H9 (cell line): ENCODE data around the gene LYPD6. TPM values are rescaled to one million over a fixed set of nuclear protein-coding genes. Genes with fewer than 3 reads are reported as not detected.

Source experiments
- DNase-seq: peaks from one replicate; pipeline ENCODE4 v3.0.0-alpha.2; 2017
- H2AFZ ChIP-seq: one replicate; pipeline ENCODE4 v1.6.1; 2013; ENCODE audit warnings: mild to moderate bottlenecking, low read length, control low read depth, moderate library complexity
- H2AK5ac ChIP-seq: 2 replicates; pipeline ENCODE4 v1.6.1; 2013; ENCODE audit warnings: low read length, control low read depth, mixed read lengths; ENCODE audit not compliant: insufficient read length
- H2BK120ac ChIP-seq: one replicate; pipeline ENCODE4 v1.6.1; 2013; ENCODE audit warnings: low read depth, mild to moderate bottlenecking, low read length, control low read depth, inconsistent platforms; ENCODE audit not compliant: poor library complexity, severe bottlenecking
- H2BK12ac ChIP-seq: 2 replicates; pipeline ENCODE4 v1.6.1; 2013; ENCODE audit warnings: low read length, control low read depth, mixed read lengths, low read depth; ENCODE audit not compliant: insufficient read length
- H2BK15ac ChIP-seq: 2 replicates; pipeline ENCODE4 v1.6.1; 2013; ENCODE audit warnings: low read depth, low read length, control low read depth
- H2BK20ac ChIP-seq: one replicate; pipeline ENCODE4 v1.6.1; 2013; ENCODE audit warnings: low read depth, mild to moderate bottlenecking, low read length, control low read depth, inconsistent platforms; ENCODE audit not compliant: poor library complexity, severe bottlenecking
- H2BK5ac ChIP-seq: 2 replicates; pipeline ENCODE4 v1.6.1; 2013; ENCODE audit warnings: low read length, control low read depth, mixed read lengths; ENCODE audit not compliant: insufficient read length
- H3K14ac ChIP-seq: 2 replicates; pipeline ENCODE4 v1.6.1; 2013; ENCODE audit warnings: low read length, control low read depth; ENCODE audit not compliant: insufficient read depth
- H3K18ac ChIP-seq: 2 replicates; pipeline ENCODE4 v1.6.1; 2013; ENCODE audit warnings: low read depth, mild to moderate bottlenecking, mixed read lengths, low read length, control low read depth; ENCODE audit not compliant: insufficient read length
- H3K23ac ChIP-seq: 2 replicates; pipeline ENCODE4 v1.6.1; 2013; ENCODE audit warnings: low read length, control low read depth, mixed read lengths, low read depth; ENCODE audit not compliant: insufficient read length
- H3K23me2 ChIP-seq: 2 replicates; pipeline ENCODE4 v1.6.1; 2013; ENCODE audit warnings: low read depth, mild to moderate bottlenecking, mixed read lengths, low read length, control low read depth; ENCODE audit not compliant: insufficient read length, poor library complexity, severe bottlenecking
- H3K27ac ChIP-seq: 2 replicates; pipeline ENCODE4 v1.5.1; 2013; ENCODE audit warnings: low read length, control low read depth, mixed read lengths, low read depth; ENCODE audit not compliant: insufficient read length
- H3K27me3 ChIP-seq: 2 replicates; pipeline ENCODE4 v1.6.1; 2013; ENCODE audit warnings: low read length, control low read depth, inconsistent platforms; ENCODE audit not compliant: insufficient read depth
- H3K4ac ChIP-seq: 2 replicates; pipeline ENCODE4 v1.6.1; 2013; ENCODE audit warnings: low read depth, mild to moderate bottlenecking, control low read depth, inconsistent platforms, low read length, moderate library complexity
- H3K4me1 ChIP-seq: 2 replicates; pipeline ENCODE4 v1.6.1; 2013; ENCODE audit warnings: low read length, control low read depth, inconsistent platforms; ENCODE audit not compliant: insufficient read depth
- H3K4me2 ChIP-seq: 2 replicates; pipeline ENCODE4 v1.6.1; 2013; ENCODE audit warnings: low read length, control low read depth, mixed read lengths; ENCODE audit not compliant: insufficient read length, insufficient read depth
- H3K56ac ChIP-seq: 2 replicates; pipeline ENCODE4 v1.6.1; 2013; ENCODE audit warnings: low read depth, mild to moderate bottlenecking, mixed read lengths, low read length, control low read depth; ENCODE audit not compliant: insufficient read length
- H3K79me1 ChIP-seq: 2 replicates; pipeline ENCODE4 v1.6.1; 2013; ENCODE audit warnings: low read depth, mild to moderate bottlenecking, moderate library complexity, low read length, control low read depth, inconsistent platforms; ENCODE audit not compliant: insufficient read depth, poor library complexity, severe bottlenecking
- H3K79me2 ChIP-seq: 2 replicates; pipeline ENCODE4 v1.6.1; 2013; ENCODE audit warnings: low read length, control low read depth, inconsistent platforms; ENCODE audit not compliant: insufficient read depth
- H3K9ac ChIP-seq: 2 replicates; pipeline ENCODE4 v1.6.1; 2013; ENCODE audit warnings: low read length, control low read depth, mixed read lengths; ENCODE audit not compliant: insufficient read length; ENCODE audit errors: extremely low read depth
- H3K9me3 ChIP-seq: one replicate; pipeline ENCODE4 v1.6.1; 2013; ENCODE audit warnings: low read depth, low read length, inconsistent platforms; ENCODE audit not compliant: control insufficient read depth
- H3T11ph ChIP-seq: one replicate; pipeline ENCODE4 v1.6.1; 2013; ENCODE audit warnings: mild to moderate bottlenecking, low read length, control low read depth, inconsistent platforms
- H4K20me1 ChIP-seq: one replicate; pipeline ENCODE4 v1.6.1; 2013; ENCODE audit not compliant: control insufficient read depth, insufficient read length, insufficient read depth
- H4K5ac ChIP-seq: 2 replicates; pipeline ENCODE4 v1.6.1; 2013; ENCODE audit warnings: low read depth, mild to moderate bottlenecking, mixed read lengths, low read length, control low read depth; ENCODE audit not compliant: insufficient read length
- H4K8ac ChIP-seq: replicated peaks from 2 replicates; pipeline ENCODE4 v1.6.1; 2013; ENCODE audit warnings: low read length, control low read depth, mixed read lengths, low read depth; ENCODE audit not compliant: insufficient read length
- H4K91ac ChIP-seq: 2 replicates; pipeline ENCODE4 v1.6.1; 2013; ENCODE audit warnings: low read depth, mild to moderate bottlenecking, moderate library complexity, mixed read lengths, low read length, control low read depth; ENCODE audit not compliant: insufficient read length
- H3K27ac Mint-ChIP-seq, 3 experiments: 2 replicates in 2 of 3; 3 replicates in 1 of 3; pipeline ENCODE4 v1.8.0; 2020 to 2021; ENCODE audit warnings: mixed read lengths in 3 of 3, mild to moderate bottlenecking in 1 of 3, moderate library complexity in 1 of 3
- H3K27me3 Mint-ChIP-seq: 2 replicates; pipeline ENCODE4 v1.8.0; 2021; ENCODE audit warnings: low read depth, mild to moderate bottlenecking, moderate library complexity, mixed read lengths
- H3K36me3 Mint-ChIP-seq, 3 experiments: 2 replicates in 2 of 3; 3 replicates in 1 of 3; pipeline ENCODE4 v1.8.0; 2020 to 2021; ENCODE audit warnings: low read depth in 3 of 3, mixed read lengths in 3 of 3; ENCODE audit not compliant: insufficient read depth in 1 of 3
- H3K4me1 Mint-ChIP-seq, 2 experiments: 2 replicates each; pipeline ENCODE4 v1.8.0; 2020; ENCODE audit warnings: mixed read lengths in 2 of 2
- H3K4me3 Mint-ChIP-seq, 2 experiments: 2 replicates in 1 of 2; 3 replicates in 1 of 2; pipeline ENCODE4 v1.8.0; 2020 to 2021; ENCODE audit warnings: mild to moderate bottlenecking in 2 of 2, mixed read lengths in 2 of 2, moderate library complexity in 1 of 2
- H3K9me3 Mint-ChIP-seq, 2 experiments: 2 replicates in 1 of 2; 3 replicates in 1 of 2; pipeline ENCODE4 v1.8.0; 2020; ENCODE audit warnings: mild to moderate bottlenecking in 2 of 2, mixed read lengths in 2 of 2, moderate library complexity in 1 of 2
- CTCF ChIP-seq: fragments of 200-600 bp; sonication (generic); conservative IDR thresholded peaks from 3 replicates; pipeline ENCODE4 v1.8.0; 2021; ENCODE audit warnings: antibody characterized with exemption, mild to moderate bottlenecking
- WGBS: extraction: QIAGEN DNeasy Blood & Tissue Kit; methylation state at CpG from one replicate; pipeline ENCODE4 v1.1.7; 2013; ENCODE audit warnings: missing lambda C conversion rate, low lambda C conversion rate, mixed read lengths; ENCODE audit not compliant: insufficient read length; ENCODE audit errors: extremely low coverage; 5-methylcytosine and 5-hydroxymethylcytosine counted together
- total RNA-seq: library from RNA; stranded (reverse); gene quantifications from 2 replicates; pipeline ENCODE4 v1.2.1, GENCODE V29; 2021

Gene LYPD6
- total RNA-seq, 1 experiment from 2014 or later: 3.0 TPM

GRCh38 chr2:149307014-149307413 is 23.4 kb upstream of the LYPD6 start:
- WGBS: no CpG with 5 or more reads among the region's 5 CpGs

More at GRCh38 chr2:149307014-149307413, 23.4 kb upstream of the LYPD6 start:
- DNase-seq: no peak
- Histone ChIP-seq H3K27me3 (no peaks in the 10 kb centered on the region), H3K14ac (no peak overlapping the region), H2BK12ac (no peak overlapping the region), H3K4me1 (no peaks in the 10 kb centered on the region), H2BK120ac (no peak overlapping the region), H2BK5ac (no peak overlapping the region), H3K27ac (no peak overlapping the region), H4K5ac (no peak overlapping the region), H2AFZ (no peak overlapping the region), H2BK15ac (no peak overlapping the region), H3K79me2 (no peaks in the 10 kb centered on the region), H4K20me1 (no peaks in the 10 kb centered on the region), H2AK5ac (no peak overlapping the region), H3K9ac (no peak overlapping the region), H4K91ac (no peak overlapping the region), H2BK20ac (no peak overlapping the region), H3K56ac (no peak overlapping the region), H3K4ac (no peak overlapping the region), H3T11ph (no peak overlapping the region), H4K8ac (no peak overlapping the region), H3K23ac (no peak overlapping the region), H3K79me1 (no peaks in the 10 kb centered on the region), H3K4me2 (no peak overlapping the region), H3K9me3 (no peaks in the 10 kb centered on the region), H3K18ac (no peak overlapping the region), H3K23me2 (no peaks in the 10 kb centered on the region)
- TF ChIP-seq CTCF: no peak
- H3K36me3 Mint-ChIP-seq: no peaks in the 10 kb centered on the region
- H3K27ac Mint-ChIP-seq: no peak overlapping the region
- peaks cover 2 to 7% of the 10 kb centered on the region in 2 experiments; a peak in 2 of 4 replicates for H3K4me1 Mint-ChIP-seq
- no peak overlapping the region for H3K4me3 Mint-ChIP-seq
- no peaks in the 10 kb centered on the region for H3K9me3 Mint-ChIP-seq
- peaks cover 2% of the 10 kb centered on the region for H3K27me3 Mint-ChIP-seq
